HG02623 (cell line): ENCODE measurements around the gene PLB1.

Experiments
- ATAC-seq: cut with Tn5 transposase; IDR thresholded peaks from one replicate; pipeline ENCODE4 v1.9.1; 2021; ENCODE audit warnings: moderate library complexity; ENCODE audit not compliant: unreplicated experiment

PLB1 gene

GRCh38 chr2:28624793-28625701, 129.2 kb downstream of the PLB1 start:
- no peak for ATAC-seq

DNA sequence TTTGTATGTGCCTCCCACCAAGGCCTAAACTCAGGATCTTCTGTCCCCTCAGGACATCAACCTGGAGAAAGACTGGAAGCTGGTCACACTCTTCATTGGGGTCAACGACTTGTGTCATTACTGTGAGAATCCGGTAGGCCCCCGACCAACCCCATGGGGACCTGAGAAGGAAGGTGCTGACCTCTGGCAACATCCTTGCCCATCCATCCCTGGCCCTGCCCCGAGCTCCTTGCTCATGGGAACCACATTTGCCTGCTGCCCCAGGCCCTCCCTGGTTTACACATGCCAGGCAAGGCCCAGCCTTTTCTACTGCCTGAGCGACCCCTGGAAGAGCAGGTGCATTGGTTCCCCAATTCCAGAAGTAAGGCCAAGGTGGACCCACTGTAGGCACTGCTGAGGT, 130.5 kb downstream of the PLB1 start:
- ATAC-seq = no peak

GRCh38 chr2:28626891-28627421, 131.1 kb downstream of the PLB1 start:
- no peak for ATAC-seq

GRCh38 chr2:28627722-28628480, 132.0 kb downstream of the PLB1 start:
- no peak for ATAC-seq

- ATAC-seq = no peak
These were observed 132.6 kb downstream of the PLB1 start for GRCh38 chr2:28628506-28628905.

DNA sequence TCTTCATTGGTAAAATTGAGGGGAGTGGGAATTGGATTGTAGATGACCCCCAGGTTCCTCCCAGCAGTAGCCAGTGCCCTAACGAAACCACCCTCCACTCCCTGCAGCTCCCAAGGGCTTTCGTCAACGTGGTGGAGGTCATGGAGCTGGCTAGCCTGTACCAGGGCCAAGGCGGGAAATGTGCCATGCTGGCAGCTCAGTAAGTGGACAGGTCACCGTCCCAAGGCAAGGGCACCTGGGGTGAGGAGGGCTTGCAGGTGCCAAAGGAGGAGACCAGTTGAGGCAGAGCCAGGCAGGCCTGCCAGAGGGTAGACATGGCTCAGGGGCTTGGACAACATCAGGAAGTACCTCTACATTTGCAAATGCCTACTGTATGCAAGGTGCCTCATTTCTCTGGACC, 133.1 kb downstream of the PLB1 start:
- no peak for ATAC-seq

GRCh38 chr2:28629910-28630309, 134.1 kb downstream of the PLB1 start:
- ATAC-seq = no peak

- no peak for ATAC-seq
These were observed 134.5 kb downstream of the PLB1 start for GRCh38 chr2:28630341-28630740.

- ATAC-seq = no peak
These were observed 135.8 kb downstream of the PLB1 start for GRCh38 chr2:28631514-28632206.

- no peak for ATAC-seq
These were observed 136.9 kb downstream of the PLB1 start for GRCh38 chr2:28632791-28633190.

DNA sequence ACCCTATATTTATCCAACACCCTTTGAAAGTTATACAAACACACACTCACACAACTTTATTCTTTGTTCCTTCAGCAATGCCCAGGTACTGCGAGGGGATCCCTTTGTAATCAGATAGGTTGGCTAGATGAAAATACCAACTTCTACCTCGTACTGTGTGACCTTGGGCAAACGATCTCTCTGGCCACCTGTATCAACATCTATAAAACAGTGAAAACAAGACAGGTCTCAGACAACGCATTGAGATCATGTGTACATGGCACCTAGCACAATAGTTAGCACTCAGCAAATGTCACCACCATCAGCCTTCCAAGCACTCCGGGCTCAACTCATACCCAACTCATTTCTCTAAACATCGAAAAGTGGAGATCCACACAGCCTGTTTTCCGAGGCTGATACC, 137.3 kb downstream of the PLB1 start:
- no peak for ATAC-seq

GRCh38 chr2:28633746-28634145, 137.9 kb downstream of the PLB1 start:
- no peak for ATAC-seq

- ATAC-seq = no peak
These were observed 139.3 kb downstream of the PLB1 start for GRCh38 chr2:28635191-28635611.

DNA sequence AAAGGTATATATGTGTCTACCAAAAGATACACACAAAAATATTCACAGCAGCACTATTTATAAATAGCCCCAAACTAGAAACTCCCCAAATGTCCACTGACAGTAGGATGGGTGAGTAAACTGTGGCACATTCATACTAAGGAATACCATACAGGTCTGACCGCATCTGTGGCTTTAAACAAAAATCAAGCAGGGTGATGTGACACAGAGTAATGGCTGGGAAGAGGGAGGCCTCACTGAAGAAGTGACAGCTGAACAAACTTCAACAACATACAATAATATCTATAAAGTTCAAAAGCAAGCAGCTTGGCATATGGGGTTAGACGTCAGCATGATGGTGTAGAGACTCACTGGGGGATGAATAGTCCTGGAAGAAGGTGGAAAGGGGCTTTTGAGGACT, 140.6 kb downstream of the PLB1 start:
- no peak for ATAC-seq

DNA sequence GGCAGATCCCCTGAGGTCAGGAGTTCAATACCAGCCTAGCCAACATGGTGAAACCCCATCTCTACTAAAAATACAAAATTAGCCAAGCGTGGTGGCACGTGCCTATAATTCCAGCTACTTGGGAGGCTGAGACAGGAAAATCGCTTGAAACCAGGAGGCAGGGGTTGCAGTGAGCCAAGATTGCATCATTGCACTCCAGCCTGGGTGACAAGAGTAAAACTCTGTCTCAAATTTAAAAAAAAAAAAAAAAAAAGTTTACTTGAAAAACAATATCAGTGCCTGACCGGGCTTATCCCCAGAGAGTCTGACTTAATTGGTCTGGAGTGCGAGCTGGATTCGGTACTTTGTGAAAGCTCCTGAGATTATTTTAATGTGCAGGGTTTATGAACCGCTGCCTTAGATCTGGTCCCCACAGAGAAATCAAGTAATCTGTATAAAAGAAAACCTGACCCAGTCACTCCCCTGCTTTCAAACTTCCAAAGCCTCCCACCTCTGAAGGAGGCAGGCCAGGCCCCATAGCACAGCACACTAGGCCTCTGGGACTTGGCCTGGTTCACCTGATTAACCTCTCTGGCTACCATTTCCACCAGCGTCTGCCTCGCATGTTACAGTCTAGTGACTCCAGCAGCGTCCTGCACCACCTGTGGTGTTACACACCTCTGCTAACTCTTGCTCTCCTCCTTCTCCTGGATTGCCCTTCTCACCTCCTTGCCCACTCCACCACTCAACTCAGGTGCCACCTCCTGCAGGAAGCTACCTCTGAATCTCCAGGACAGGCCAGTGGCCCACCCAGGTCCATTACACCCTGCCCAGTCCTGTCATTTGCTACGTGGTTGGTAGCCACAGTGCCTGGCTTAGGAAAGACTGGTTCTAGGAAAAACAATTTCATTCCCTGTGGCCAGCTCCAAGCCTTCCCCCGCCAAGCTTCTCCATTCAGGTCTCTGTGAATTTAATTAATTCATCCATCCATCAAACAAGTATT, 141.5 kb downstream of the PLB1 start:
- no peak for ATAC-seq

DNA sequence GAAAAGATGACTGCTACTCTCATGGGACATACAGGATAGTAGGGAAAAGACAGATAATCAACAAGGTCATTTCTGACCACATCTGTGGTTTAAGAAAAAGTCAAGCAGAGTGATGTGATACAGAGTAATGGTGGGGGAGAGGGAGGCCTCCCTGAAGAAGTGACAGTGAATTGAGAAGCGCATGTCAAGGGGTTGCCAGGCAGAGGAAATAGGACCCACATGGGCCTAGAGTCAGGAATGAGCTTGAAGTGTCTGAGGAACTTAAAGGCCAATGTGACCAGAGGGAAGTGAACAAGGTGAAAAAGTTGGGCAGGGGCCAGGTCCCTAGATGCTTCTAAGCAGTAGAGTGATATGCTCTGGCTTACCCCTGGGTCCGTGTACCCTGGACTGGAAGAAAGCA, 142.2 kb downstream of the PLB1 start:
- ATAC-seq = no peak

DNA sequence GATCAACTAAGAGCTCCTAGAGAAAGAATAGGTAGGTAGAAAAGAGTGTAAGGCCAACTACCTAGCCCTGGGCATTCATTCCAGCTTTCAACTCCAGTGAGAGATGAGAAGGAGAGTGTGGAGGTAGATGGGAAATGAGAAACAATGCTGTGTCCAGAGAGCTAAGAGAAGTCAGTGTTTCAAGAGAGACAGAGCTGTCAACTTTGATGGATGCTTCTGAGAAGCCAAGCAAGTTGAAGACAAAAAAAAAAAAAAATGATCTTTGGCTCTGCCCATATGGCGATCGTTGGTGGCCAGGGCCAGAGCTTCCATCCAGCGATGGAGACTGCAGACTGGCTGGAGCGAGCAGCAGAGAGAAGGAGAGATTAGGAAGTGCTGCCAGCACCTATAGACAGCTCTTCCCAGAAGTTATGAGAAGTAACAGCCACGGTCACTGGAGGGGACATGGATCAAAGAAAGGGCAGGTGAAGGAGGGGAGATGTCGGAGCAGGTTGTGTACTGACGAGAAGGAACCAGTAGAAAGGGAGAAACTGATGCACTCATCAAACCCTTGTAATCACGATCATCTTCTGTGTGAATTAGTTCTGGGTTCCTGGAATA, 143.3 kb downstream of the PLB1 start:
- ATAC-seq = no peak

GRCh38 chr2:28639836-28640235, 144.0 kb downstream of the PLB1 start:
- no peak for ATAC-seq

DNA sequence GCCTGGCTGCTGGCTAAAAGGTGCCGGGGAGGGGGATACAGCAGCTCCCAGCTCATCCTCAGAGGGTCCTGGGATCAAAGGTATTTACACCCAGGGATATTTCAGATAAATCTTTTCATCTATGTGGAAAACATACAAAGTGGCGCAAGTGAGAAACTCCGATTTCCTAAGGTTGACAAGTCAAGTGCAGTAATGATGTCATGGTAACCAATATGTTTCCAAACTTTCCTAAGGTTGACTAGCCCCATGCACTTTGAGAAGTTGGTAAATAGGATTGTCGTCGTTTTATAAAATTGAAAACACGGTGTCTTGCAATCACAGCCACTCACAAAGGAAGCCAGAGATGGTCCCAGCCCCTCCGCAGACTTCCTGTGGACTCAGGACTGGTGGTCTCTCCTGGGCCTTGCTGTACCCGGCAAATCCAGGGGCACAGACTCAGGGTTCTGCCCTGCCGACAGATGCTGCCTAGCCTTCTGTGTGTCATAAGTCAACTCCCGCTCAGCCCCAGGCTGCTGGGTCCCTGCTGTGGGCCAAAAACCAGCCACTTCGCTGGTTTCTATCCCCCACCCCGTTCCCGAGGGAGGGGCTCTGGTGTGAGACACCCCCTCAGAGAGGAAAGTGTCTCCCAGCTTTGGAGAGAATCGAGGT, 144.5 kb downstream of the PLB1 start:
- ATAC-seq = no peak
